Ovary (tissue), 9 donors: Measurements from ENCODE around the gene PAPOLA. TPM values are rescaled to one million over a fixed set of nuclear protein-coding genes. Genes with fewer than 3 reads are reported as not detected.

Experiments
- DNase-seq, 5 donors: peaks; one replicate each; pipeline ENCODE4 v3.0.0-alpha.2; 2019 to 2020
- H3K27ac ChIP-seq, 2 donors: fragments of 200-600 bp; one replicate each; pipeline versions ENCODE4 v1.5.1 to v1.8.0; 2019 to 2022
- H3K27me3 ChIP-seq: fragments of 200-600 bp; one replicate; pipeline ENCODE4 v1.8.0; 2022
- H3K36me3 ChIP-seq: fragments of 200-600 bp; sonication (generic); one replicate; pipeline ENCODE4 v1.5.1; 2019
- H3K4me1 ChIP-seq: one replicate; pipeline ENCODE4 v1.8.1; 2013; ENCODE audit warnings: mild to moderate bottlenecking, moderate library complexity; ENCODE audit not compliant: insufficient read depth
- H3K4me3 ChIP-seq: fragments of 200-600 bp; sonication (generic); one replicate; pipeline ENCODE4 v1.5.1; 2017
- H3K9me3 ChIP-seq, 2 donors: fragments of 200-600 bp in 1 of 2; sonication (generic) in 1 of 2; one replicate each; pipeline versions ENCODE4 v1.5.1 to v1.8.1; 2013 to 2019; ENCODE audit warnings: mild to moderate bottlenecking in 1 of 2, moderate library complexity in 1 of 2
- EP300 ChIP-seq: sonication (generic); formaldehyde crosslinking; IDR thresholded peaks from one replicate; pipeline ENCODE4 v1.6.1; 2017; ENCODE audit warnings: antibody characterized with exemption
- POLR2A ChIP-seq: fragments of 450-650 bp; IDR thresholded peaks from one replicate; pipeline ENCODE4 v1.6.1; 2017; ENCODE audit warnings: antibody characterized with exemption, mild to moderate bottlenecking, moderate library complexity
- WGBS, 3 donors: extraction: QIAGEN DNeasy Blood & Tissue Kit in 1 of 3; methylation state at CpG; one replicate each; pipeline versions ENCODE4 v1.1.5 to v1.1.7; 2013 to 2017; 5-methylcytosine and 5-hydroxymethylcytosine counted together
- intact Hi-C, 4 donors: fragments of 100-400 bp; cut with DNase I; formaldehyde crosslinking; loops; one replicate each; pipeline versions ENCODE4 v1.11.0 to v1.15.1; 2022 to 2023
- polyA plus RNA-seq, 2 donors: library from polyadenylated mRNA; stranded (reverse); fragments of 200-250 nt in 1 of 2; fragments of 350-450 nt in 1 of 2; fragmentation: Illumina TruSeq in 1 of 2; extraction: RNeasy Lipid Tissue Mini Kit (QIAGEN cat#74804) in 1 of 2; gene quantifications; one replicate each; pipeline ENCODE4 v1.2.3, GENCODE V29; 2013 to 2014
- total RNA-seq, 7 donors: library from RNA; depleted of rRNA in 2 of 7; stranded (reverse); fragments of >200 nt in 2 of 7; fragmentation: NEBNext Ultra II Directional in 3 of 7; extraction: Animal tissue kit (Norgen Biotek cat#: 25700) in 3 of 7; gene quantifications; one replicate each; pipeline versions ENCODE4 v1.1.0 to v1.2.4, GENCODE V29; 2016 to 2023
- TF ChIP-seq, protein P1 (sequence below), 3 donors: fragments of 450-650 bp in 2 of 3; fragments of 200-600 bp in 1 of 3; IDR thresholded peaks; one replicate each; pipeline versions ENCODE4 v1.5.1 to v1.8.0; 2016 to 2022; ENCODE audit warnings: antibody characterized with exemption in 3 of 3, mild to moderate bottlenecking in 1 of 3
- donor health status: DM: no; HTN: no; CAD: no; lungs with moderate emphysema.
- donor health status: DM: no; HTN: no; CAD: no.
- donor health status: Bipolar disorder and iron deficiency.
- donor health status: DM: yes; HTN: yes; CAD: no.
- donor health status: DM: no; HTN: no; CAD: no.
- donor health status: DM: yes; HTN: yes; CAD: no.

PAPOLA gene
- total and polyA plus RNA-seq, 9 donors: 68.5 to 187 (median 149) TPM

DNA sequence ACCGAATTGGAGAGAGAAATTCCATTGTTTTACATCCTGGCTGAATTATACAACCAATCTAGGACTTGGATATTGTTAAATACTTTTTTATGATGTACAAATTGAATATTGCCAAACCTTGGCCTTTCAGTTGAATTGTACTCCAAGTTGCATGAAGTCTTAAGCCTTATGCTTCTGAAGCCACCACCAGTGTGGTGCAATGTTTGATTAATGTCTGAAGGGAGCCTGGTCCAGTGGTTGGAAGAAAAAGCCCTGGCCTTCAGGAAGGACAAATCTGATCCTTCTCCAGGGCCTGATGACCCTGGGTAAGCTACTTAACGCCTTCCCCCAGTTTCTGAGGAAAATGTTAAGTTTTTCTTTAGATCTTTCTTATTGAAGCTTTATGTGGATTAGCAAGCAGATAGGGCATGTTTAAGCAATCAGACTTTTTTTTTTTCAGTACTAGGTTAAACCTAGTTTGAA, 72.0 kb downstream of the PAPOLA start:
- intact Hi-C loops: no loop called here
- WGBS, 3 donors: 38 to 49% (median 45%) methylated on average over 2 of the region's 2 CpGs
- H3K9me3 ChIP-seq: no peaks in the 10 kb centered on the region
- H3K4me1 ChIP-seq: peaks cover 7% of the 10 kb centered on the region
- TF ChIP-seq POLR2A: no peak
- TF ChIP-seq, protein P1, sequence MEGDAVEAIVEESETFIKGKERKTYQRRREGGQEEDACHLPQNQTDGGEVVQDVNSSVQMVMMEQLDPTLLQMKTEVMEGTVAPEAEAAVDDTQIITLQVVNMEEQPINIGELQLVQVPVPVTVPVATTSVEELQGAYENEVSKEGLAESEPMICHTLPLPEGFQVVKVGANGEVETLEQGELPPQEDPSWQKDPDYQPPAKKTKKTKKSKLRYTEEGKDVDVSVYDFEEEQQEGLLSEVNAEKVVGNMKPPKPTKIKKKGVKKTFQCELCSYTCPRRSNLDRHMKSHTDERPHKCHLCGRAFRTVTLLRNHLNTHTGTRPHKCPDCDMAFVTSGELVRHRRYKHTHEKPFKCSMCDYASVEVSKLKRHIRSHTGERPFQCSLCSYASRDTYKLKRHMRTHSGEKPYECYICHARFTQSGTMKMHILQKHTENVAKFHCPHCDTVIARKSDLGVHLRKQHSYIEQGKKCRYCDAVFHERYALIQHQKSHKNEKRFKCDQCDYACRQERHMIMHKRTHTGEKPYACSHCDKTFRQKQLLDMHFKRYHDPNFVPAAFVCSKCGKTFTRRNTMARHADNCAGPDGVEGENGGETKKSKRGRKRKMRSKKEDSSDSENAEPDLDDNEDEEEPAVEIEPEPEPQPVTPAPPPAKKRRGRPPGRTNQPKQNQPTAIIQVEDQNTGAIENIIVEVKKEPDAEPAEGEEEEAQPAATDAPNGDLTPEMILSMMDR (IDR thresholded peaks at IDR 0.05): no peak
- no peak for TF ChIP-seq EP300
- H3K36me3 ChIP-seq: no peaks in the 10 kb centered on the region
- no peaks in the 10 kb centered on the region for H3K27me3 ChIP-seq
- DNase-seq: no peak
- H3K27ac ChIP-seq: no peak overlapping the region
- no peak overlapping the region for H3K4me3 ChIP-seq

DNA sequence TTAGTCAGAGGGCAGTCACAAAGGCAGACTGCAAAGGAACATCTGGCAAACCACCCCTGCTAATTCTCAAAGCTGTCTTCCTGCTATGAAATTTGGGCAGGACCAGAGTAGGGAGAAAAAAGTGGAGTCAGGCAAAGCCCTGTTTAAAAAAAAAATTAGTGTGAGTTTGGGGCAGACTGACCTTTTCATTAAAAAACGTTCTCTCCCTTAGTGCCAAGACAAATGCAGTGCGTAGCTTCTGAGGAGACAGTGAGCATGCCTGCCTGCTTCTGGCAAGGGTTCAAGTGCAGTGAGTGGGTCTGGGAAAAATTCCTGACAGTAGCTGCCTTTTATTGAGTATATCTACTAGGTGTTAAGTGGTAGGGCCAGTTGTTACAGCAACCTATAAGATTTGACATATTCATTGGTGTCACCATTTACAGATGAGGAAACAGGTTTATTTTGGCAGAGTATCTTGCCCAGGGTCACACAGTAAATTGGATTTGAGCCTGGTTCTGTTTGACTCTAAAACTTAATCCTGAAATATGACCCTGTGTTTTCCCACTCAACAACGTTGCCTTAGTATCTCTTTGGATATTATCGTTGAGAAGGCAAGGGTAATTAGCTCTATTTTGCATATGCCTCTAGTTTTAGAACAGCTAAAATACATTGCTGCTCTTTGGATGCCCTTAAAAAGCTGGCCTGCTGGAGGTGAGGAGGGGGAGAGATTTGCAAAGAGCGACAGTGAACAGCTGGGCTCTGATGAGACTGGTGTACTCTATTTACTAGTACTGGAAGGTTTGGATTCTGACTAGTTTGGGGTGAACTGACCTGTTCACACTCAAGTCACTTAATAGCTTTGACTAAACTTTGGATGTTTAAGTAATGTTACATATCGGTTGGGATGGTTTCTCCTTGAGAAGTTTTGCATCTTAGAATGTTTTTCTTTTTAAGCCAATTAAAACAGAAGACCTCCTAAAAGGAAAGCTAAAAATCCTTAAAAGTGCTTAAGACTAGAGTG, 72.8 kb downstream of the PAPOLA start:
- DNase-seq: peak in 2 of 5 donors; percentile 43 to 49
- Histone ChIP-seq H3K36me3 (no peaks in the 10 kb centered on the region), H3K9me3 (no peaks in the 10 kb centered on the region), H3K27ac (no peak overlapping the region), H3K4me1 (peaks cover 7% of the 10 kb centered on the region), H3K4me3 (no peak overlapping the region), H3K27me3 (no peaks in the 10 kb centered on the region)
- WGBS, 3 donors: 10 to 16% (median 13%) methylated on average over 6 of the region's 6 CpGs
- intact Hi-C loops: no loop called here
- no peak for TF ChIP-seq EP300
- TF ChIP-seq, protein P1 (IDR thresholded peaks at IDR 0.05): no peak
- no peak for TF ChIP-seq POLR2A

DNA sequence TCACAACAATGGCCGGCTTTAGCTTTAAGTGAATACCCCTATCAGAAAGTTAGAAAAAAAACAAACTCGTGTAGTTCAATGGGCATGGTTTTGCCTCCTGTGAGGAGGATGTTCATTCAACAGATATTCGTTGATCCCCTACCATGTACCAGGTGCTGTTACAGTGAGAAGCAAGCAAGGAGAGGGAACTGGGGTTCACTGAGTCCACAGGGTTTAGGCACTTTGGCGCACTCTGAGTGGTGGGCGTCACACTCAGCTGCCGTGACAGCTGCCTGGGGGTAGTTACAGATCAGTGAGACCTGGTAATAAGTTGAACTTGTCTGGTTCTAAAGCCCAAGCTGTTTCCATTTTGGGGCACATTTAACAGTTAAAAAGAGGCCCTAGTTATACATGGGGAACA, 74.2 kb downstream of the PAPOLA start:
- no peak overlapping the region for H3K27ac ChIP-seq
- no peak overlapping the region for H3K4me3 ChIP-seq
- TF ChIP-seq, protein P1 (IDR thresholded peaks at IDR 0.05): no peak
- TF ChIP-seq EP300 (no peak), POLR2A (no peak)
- no peak for DNase-seq
- H3K9me3 ChIP-seq: no peaks in the 10 kb centered on the region
- peaks cover 7% of the 10 kb centered on the region for H3K4me1 ChIP-seq
- intact Hi-C loops: no loop called here
- H3K27me3 ChIP-seq: no peaks in the 10 kb centered on the region
- 70 to 72% (median 71%) methylated on average over 6 of the region's 6 CpGs for WGBS, 3 donors
- no peaks in the 10 kb centered on the region for H3K36me3 ChIP-seq

DNA sequence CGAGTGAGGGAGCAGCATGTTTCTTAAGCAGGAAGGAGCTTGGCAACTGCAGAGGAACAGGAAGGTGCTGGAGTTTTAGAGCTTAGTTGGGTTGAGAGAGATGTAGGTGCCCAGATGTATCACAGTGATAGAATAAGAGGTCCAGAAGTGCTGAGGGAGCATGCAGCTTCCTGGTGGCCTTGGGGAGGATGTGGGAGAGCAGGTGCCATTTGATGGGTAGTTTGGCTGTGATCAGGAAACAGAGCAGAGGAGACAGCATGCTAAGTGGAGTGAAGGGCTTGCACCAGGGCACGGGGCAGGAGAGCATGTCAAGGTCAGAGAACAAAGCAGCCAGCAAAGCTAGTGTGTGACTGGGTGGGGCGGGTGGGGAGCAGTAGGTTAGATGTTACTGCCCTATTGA, 74.8 kb downstream of the PAPOLA start:
- no peak for DNase-seq
- WGBS, 3 donors: 36 to 47% (median 45%) methylated on average over 3 of the region's 3 CpGs
- H3K4me1 ChIP-seq: peaks cover 7% of the 10 kb centered on the region
- H3K36me3 ChIP-seq: no peaks in the 10 kb centered on the region
- no peak overlapping the region for H3K27ac ChIP-seq
- no peaks in the 10 kb centered on the region for H3K27me3 ChIP-seq
- H3K9me3 ChIP-seq: no peaks in the 10 kb centered on the region
- H3K4me3 ChIP-seq: no peak overlapping the region
- TF ChIP-seq EP300: no peak
- TF ChIP-seq, protein P1 (IDR thresholded peaks at IDR 0.05): no peak
- no peak for TF ChIP-seq POLR2A
- intact Hi-C loops: no loop called here
